Lung microvascular endothelial cell (primary cell): Measurements from ENCODE around the gene DUOXA1. TPM values are rescaled to one million over a fixed set of nuclear protein-coding genes. Genes with fewer than 3 reads are reported as not detected.
"Not testable (repeated sequence)": the region's sequence is repeated elsewhere in the genome, so short reads cannot be mapped to it uniquely, and the experiment has no call there.

Source experiments
- DNase-seq, 2 donors: peaks; one replicate each; pipeline versions ENCODE4 v3.0.0 to v3.0.0-alpha.2; 2010; ENCODE audit warnings: low read depth in 2 of 2
- total RNA-seq: library from RNA; depleted of rRNA; stranded (reverse); fragments of >200 nt; gene quantifications from 2 replicates; pipeline ENCODE4 v1.2.1, GENCODE V29; 2014

The DUOXA1 gene
- total RNA-seq, 1 donor from 2014 or later = not detected

GRCh38 chr15:45150997-45151396 lies 21.3 kb upstream of the DUOXA1 start:
- DNase-seq = no peak

- no peak for DNase-seq
Observed at GRCh38 chr15:45150481-45150880, 20.8 kb upstream of the DUOXA1 start.

- no peak for DNase-seq
Observed at GRCh38 chr15:45149060-45149459, 19.4 kb upstream of the DUOXA1 start.

- DNase-seq = no peak
Observed at GRCh38 chr15:45148076-45149059, 18.7 kb upstream of the DUOXA1 start.

GRCh38 chr15:45147606-45148005 lies 17.9 kb upstream of the DUOXA1 start:
- no peak for DNase-seq

- no peak for DNase-seq
Observed at GRCh38 chr15:45146405-45146804, 16.7 kb upstream of the DUOXA1 start.

- DNase-seq = no peak
Observed at GRCh38 chr15:45144775-45145174, 15.1 kb upstream of the DUOXA1 start.

- no peak for DNase-seq
Observed at GRCh38 chr15:45143946-45144345, 14.3 kb upstream of the DUOXA1 start.

- no peak for DNase-seq
Observed at GRCh38 chr15:45143056-45143455, 13.4 kb upstream of the DUOXA1 start.

GRCh38 chr15:45141386-45141785 lies 11.7 kb upstream of the DUOXA1 start:
- DNase-seq = no peak

- DNase-seq = no peak
Observed at GRCh38 chr15:45140557-45141250, 11.0 kb upstream of the DUOXA1 start.

- DNase-seq = no peak
Observed at GRCh38 chr15:45139770-45140169, 10.1 kb upstream of the DUOXA1 start.

GRCh38 chr15:45138814-45139765 lies 9.4 kb upstream of the DUOXA1 start:
- no peak for DNase-seq

- no peak for DNase-seq
Observed at GRCh38 chr15:45137703-45138102, 8.0 kb upstream of the DUOXA1 start.

GRCh38 chr15:45136378-45136764 lies 6.7 kb upstream of the DUOXA1 start:
- DNase-seq = no peak

GRCh38 chr15:45135705-45136377 lies 6.2 kb upstream of the DUOXA1 start:
- not testable (repeated sequence) for DNase-seq

- no peak for DNase-seq
Observed at GRCh38 chr15:45134682-45135604, 5.3 kb upstream of the DUOXA1 start.

- DNase-seq = no peak
Observed at GRCh38 chr15:45134046-45134445, 4.4 kb upstream of the DUOXA1 start.

GRCh38 chr15:45133561-45133920 lies 3.9 kb upstream of the DUOXA1 start:
- DNase-seq = no peak
